ENCODE data around the gene PCSK4.

DNA sequence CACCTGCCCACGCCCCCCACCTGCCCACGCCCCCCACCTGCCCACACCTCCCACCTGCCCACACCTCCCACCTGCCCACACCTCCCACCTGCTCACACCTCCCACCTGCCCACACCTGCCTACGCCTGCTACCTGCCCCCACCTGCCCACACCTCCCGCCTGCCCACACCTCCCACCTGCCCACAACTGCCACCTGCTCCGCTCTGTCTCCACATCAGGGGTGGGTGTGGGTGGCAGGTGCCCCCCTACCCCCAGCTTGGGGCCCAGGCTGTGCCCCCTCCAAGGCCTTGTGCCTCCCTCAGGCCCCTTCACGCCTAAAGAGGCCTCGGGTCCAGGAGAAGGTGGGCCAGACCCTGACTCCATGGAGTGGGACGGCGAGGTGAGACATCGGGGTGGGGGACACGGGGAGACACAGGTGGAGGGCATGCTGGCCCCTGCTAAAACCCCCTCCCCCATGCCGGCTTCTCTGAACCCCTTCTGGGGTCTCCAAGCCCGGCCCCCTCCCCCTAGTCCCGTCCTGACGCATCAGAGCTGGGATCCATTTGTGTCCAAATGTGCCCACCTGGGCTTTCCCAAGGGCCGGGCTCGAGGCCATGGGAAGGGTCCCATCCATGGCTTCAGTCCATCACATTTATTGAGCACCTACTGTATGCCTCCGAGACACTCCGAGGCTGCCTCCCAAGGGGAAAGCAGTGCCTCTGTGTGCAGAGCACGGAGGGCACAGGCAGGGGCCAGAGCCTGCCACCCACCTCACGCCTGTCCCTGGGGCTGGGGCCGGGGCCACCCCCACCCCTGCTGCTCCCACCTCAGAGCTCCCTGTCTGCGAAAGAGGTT lies 38.7 kb upstream of the PCSK4 start:
- no peak for TF ChIP-seq POLR2A (IDR thresholded peaks at IDR 0.05; ENCODE audit: low read depth, low read length)
- no peak for TF ChIP-seq POLR2AphosphoS5 (IDR thresholded peaks at IDR 0.05; ENCODE audit: low read depth, low read length)
- no peak for TF ChIP-seq TAF1 (IDR thresholded peaks at IDR 0.05; ENCODE audit: borderline replicate concordance, low read depth, low read length)

Measured in GM12892 (cell line).